ENCODE results near the gene ZNF888.
"Not testable (repeated sequence)": the region's sequence is repeated elsewhere in the genome, so short reads cannot be mapped to it uniquely, and the experiment has no call there.

ZNF888 gene

GRCh38 chr19:52889931-52890330 is 33.3 kb downstream of the ZNF888 start:
- DNase-seq (ENCODE audit: low read depth) = no peak
- no peak for TF ChIP-seq CTCF (IDR thresholded peaks at IDR 0.05; ENCODE audit: low read depth, low read length)
- no peak for TF ChIP-seq MAX (IDR thresholded peaks at IDR 0.05; ENCODE audit: low read depth, low read length)
- TF ChIP-seq MYC (IDR thresholded peaks at IDR 0.05; ENCODE audit: low read depth, low read length) = no peak
- TF ChIP-seq POLR2A (IDR thresholded peaks at IDR 0.05; ENCODE audit: extremely low read depth, insufficient read length) = no peak
- H3K4me3 ChIP-seq (ENCODE audit: low read depth, low read length) = no peak overlapping the region

GRCh38 chr19:52889076-52889475 is 34.2 kb downstream of the ZNF888 start:
- DNase-seq (ENCODE audit: low read depth) = no peak
- H3K4me3 ChIP-seq (ENCODE audit: low read depth, low read length) = no peak overlapping the region
- TF ChIP-seq POLR2A (IDR thresholded peaks at IDR 0.05; ENCODE audit: extremely low read depth, insufficient read length) = no peak
- TF ChIP-seq MAX (IDR thresholded peaks at IDR 0.05; ENCODE audit: low read depth, low read length) = no peak
- TF ChIP-seq CTCF (IDR thresholded peaks at IDR 0.05; ENCODE audit: low read depth, low read length) = no peak
- TF ChIP-seq MYC (IDR thresholded peaks at IDR 0.05; ENCODE audit: low read depth, low read length) = no peak

- no peak for TF ChIP-seq POLR2A (IDR thresholded peaks at IDR 0.05; ENCODE audit: extremely low read depth, insufficient read length)
- no peak for TF ChIP-seq MYC (IDR thresholded peaks at IDR 0.05; ENCODE audit: low read depth, low read length)
- DNase-seq (ENCODE audit: low read depth) = no peak
- H3K4me3 ChIP-seq (ENCODE audit: low read depth, low read length) = no peak overlapping the region
Observed at GRCh38 chr19:52880895-52881389, 42.3 kb downstream of the ZNF888 start.

GRCh38 chr19:52872996-52873395 is 50.2 kb downstream of the ZNF888 start:
- DNase-seq (ENCODE audit: low read depth); H3K4me3 ChIP-seq (ENCODE audit: low read depth, low read length): not testable (repeated sequence)

GRCh38 chr19:52871466-52871865 is 51.8 kb downstream of the ZNF888 start:
- TF ChIP-seq POLR2A (IDR thresholded peaks at IDR 0.05; ENCODE audit: extremely low read depth, insufficient read length) (no peak), MAX (IDR thresholded peaks at IDR 0.05; ENCODE audit: low read depth, low read length) (no peak), MYC (IDR thresholded peaks at IDR 0.05; ENCODE audit: low read depth, low read length) (no peak)
- DNase-seq (ENCODE audit: low read depth) = no peak
- H3K4me3 ChIP-seq (ENCODE audit: low read depth, low read length) = no peak overlapping the region

GRCh38 chr19:52868031-52868430 is 55.2 kb downstream of the ZNF888 start:
- not testable (repeated sequence) for DNase-seq (ENCODE audit: low read depth); H3K4me3 ChIP-seq (ENCODE audit: low read depth, low read length)

GRCh38 chr19:52857378-52858191 is 65.6 kb downstream of the ZNF888 start, which contains the start of gene ZNF468:
TSS of gene ZNF468 (minus strand) at chr19:52857619. CDS start at chr19:52854272, 3,347 bp downstream.
- peak; percentile 46 for TF ChIP-seq POLR2A (IDR thresholded peaks at IDR 0.05; ENCODE audit: extremely low read depth, insufficient read length)
- peak; percentile 69 for DNase-seq (ENCODE audit: low read depth)
- H3K4me3 ChIP-seq (ENCODE audit: low read depth, low read length) = peak within 1 kb of the TSS; percentile 81

- peak overlapping the region; percentile 81 for H3K4me3 ChIP-seq (ENCODE audit: low read depth, low read length)
- peak; percentile 10 for DNase-seq (ENCODE audit: low read depth)
Observed at GRCh38 chr19:52856540-52857377, 66.5 kb downstream of the ZNF888 start.

Data from NB4 (cell line).